ENCODE data around the gene ABCC3. TPM values are rescaled to one million over a fixed set of nuclear protein-coding genes. Genes with fewer than 3 reads are reported as not detected.
"Not testable (repeated sequence)": the region's sequence is repeated elsewhere in the genome, so short reads cannot be mapped to it uniquely, and the experiment has no call there.

ABCC3 gene
- total and polyA plus RNA-seq, 4 donors: 10.3 to 46.4 (median 32.0) TPM

DNA sequence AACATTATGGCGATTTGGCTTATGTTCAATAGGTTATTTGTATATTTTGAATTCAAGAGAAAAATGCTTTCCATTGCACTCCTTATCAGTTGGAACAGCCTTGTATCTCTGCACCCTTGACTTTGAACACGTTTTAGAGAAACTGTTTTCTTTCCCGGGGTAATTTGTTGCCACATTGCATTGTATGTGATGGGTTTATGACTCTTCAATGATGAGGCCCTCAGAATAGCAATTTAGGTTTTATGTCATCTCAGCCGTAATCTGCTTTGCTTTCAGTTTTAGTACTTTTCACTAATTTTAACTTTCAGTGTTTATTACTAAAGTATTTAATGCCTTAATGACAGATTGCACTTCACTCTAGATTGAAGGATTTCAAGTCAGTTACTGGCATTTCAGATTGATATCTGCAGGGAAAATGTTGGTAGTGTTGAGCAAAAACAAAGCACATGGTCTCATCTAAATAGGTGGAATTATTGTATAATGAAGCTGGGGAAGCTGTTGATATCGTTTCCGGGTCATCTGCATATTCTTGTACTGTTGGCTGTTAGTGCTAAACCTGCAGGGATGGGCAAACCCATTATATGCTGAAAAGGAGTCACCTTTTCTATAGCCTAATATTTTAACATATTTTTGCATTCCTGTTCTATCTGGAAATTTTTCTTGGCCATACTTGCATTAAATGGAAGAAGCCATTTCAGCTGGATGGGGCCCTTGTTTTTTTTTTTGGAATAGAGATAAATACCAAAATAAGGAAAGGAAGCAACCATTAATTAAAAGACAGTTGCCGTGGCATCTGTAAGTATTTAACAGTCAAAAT, 86.7 kb downstream of the ABCC3 start:
- no peaks in the 10 kb centered on the region for H3K9me3 ChIP-seq (ENCODE audit: control insufficient read depth in 4 of 4, insufficient read depth in 3 of 4, low read length in 3 of 4)
- H3K4me1 ChIP-seq (ENCODE audit: control insufficient read depth in 5 of 5, insufficient read depth in 5 of 5, low read length in 5 of 5): peaks cover 0 to 24% (median 19%) of the 10 kb centered on the region in 5 donors
- peak overlapping the region; percentile 28 for H3K4me3 ChIP-seq
- TF ChIP-seq CTCF (IDR thresholded peaks at IDR 0.05; ENCODE audit: control extremely low read depth, extremely low read depth): no peak
- no peak overlapping the region for H3K27ac ChIP-seq (ENCODE audit: low read depth in 1 of 2, low read length in 1 of 2)
- peak overlapping the region; percentile 73 to 92 for H3K9ac ChIP-seq (ENCODE audit: insufficient read depth in 1 of 2, low read length in 2 of 2)
- 7 to 8% methylated on average over 7 of the region's 7 CpGs for WGBS, 2 donors
- ATAC-seq (ENCODE audit: insufficient read depth, low FRiP score): no peak
- H3K36me3 ChIP-seq (ENCODE audit: control insufficient read depth in 4 of 4, insufficient read depth in 4 of 4, low read length in 4 of 4): peaks cover 0 to 3% (median 0%) of the 10 kb centered on the region in 4 donors
- H3K27me3 ChIP-seq (ENCODE audit: control insufficient read depth in 3 of 3, insufficient read depth in 3 of 3, low read length in 2 of 3): no peaks in the 10 kb centered on the region
- DNase-seq: peak in 2 of 3 donors; percentile 22 to 27

- DNase-seq: no peak
- Histone ChIP-seq H3K4me3 (no peak overlapping the region), H3K27me3 (ENCODE audit: control insufficient read depth in 3 of 3, insufficient read depth in 3 of 3, low read length in 2 of 3) (no peaks in the 10 kb centered on the region), H3K4me1 (ENCODE audit: control insufficient read depth in 5 of 5, insufficient read depth in 5 of 5, low read length in 5 of 5) (peaks cover 0 to 34% (median 19%) of the 10 kb centered on the region in 5 donors), H3K9ac (ENCODE audit: insufficient read depth in 1 of 2, low read length in 2 of 2) (no peak overlapping the region), H3K27ac (ENCODE audit: low read depth in 1 of 2, low read length in 1 of 2) (no peak overlapping the region), H3K9me3 (ENCODE audit: control insufficient read depth in 4 of 4, insufficient read depth in 3 of 4, low read length in 3 of 4) (no peaks in the 10 kb centered on the region), H3K36me3 (ENCODE audit: control insufficient read depth in 4 of 4, insufficient read depth in 4 of 4, low read length in 4 of 4) (peaks cover 0 to 3% (median 0%) of the 10 kb centered on the region in 4 donors)
- 43 to 56% methylated on average over 3 of the region's 3 CpGs for WGBS, 2 donors
- no peak for ATAC-seq (ENCODE audit: insufficient read depth, low FRiP score)
- TF ChIP-seq CTCF (IDR thresholded peaks at IDR 0.05; ENCODE audit: control extremely low read depth, extremely low read depth): no peak
Observed at GRCh38 chr17:50722746-50723145, 88.1 kb downstream of the ABCC3 start.

GRCh38 chr17:50724622-50725021, 89.9 kb downstream of the ABCC3 start:
- H3K9me3 ChIP-seq (ENCODE audit: control insufficient read depth in 4 of 4, insufficient read depth in 3 of 4, low read length in 3 of 4); H3K27me3 ChIP-seq (ENCODE audit: control insufficient read depth in 3 of 3, insufficient read depth in 3 of 3, low read length in 2 of 3): not testable (repeated sequence)

DNA sequence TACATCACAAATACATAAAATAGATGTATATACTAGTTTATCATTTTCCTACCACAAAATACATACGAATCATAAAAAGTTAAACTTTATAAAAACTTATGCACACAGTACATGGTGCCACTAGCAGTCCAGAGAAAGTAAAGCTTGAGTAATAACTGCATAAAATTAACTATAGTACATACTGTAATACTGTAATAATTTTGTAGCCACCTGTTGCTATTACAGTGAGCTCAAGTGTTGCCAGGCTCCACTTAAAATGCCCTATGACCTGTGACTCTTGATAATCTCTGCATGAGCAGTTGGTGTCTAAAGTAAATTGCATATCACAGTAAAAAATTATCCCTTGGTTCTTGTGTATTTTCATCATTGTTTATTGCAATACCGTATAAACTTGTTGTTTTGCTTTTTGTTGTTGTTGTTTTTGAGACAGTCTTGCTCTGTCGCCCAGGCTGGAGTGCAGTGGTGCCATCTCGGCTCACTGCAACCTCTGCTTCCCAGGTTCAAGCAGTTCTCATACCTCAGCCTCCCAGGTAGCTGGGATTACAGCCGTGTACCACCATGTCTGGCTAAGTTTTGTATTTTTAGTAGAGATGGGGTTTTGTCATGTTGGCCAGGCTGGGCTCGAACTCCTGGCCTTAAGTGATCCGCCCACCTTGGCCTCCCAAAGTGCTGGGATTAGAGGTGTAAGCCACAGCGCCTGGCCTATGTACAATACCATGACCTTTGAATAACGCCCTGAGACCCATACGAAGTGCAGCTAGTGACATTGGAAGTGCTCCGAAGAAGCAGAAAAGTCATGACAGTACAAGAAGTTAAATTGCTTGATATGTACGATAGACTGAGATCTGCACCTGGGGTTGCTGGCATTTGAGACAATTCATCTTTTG, 91.3 kb downstream of the ABCC3 start:
- no peaks in the 10 kb centered on the region for H3K27me3 ChIP-seq (ENCODE audit: control insufficient read depth in 3 of 3, insufficient read depth in 3 of 3, low read length in 2 of 3)
- no peak overlapping the region for H3K4me3 ChIP-seq
- no peaks in the 10 kb centered on the region for H3K9me3 ChIP-seq (ENCODE audit: control insufficient read depth in 4 of 4, insufficient read depth in 3 of 4, low read length in 3 of 4)
- ATAC-seq (ENCODE audit: insufficient read depth, low FRiP score) (no peak), DNase-seq (no peak)
- no peak overlapping the region for H3K9ac ChIP-seq (ENCODE audit: insufficient read depth in 1 of 2, low read length in 2 of 2)
- WGBS, 2 donors: 83 to 88% methylated on average over 12 of the region's 12 CpGs
- no peak overlapping the region for H3K27ac ChIP-seq (ENCODE audit: low read depth in 1 of 2, low read length in 1 of 2)
- peaks cover 0 to 44% (median 16%) of the 10 kb centered on the region in 5 donors for H3K4me1 ChIP-seq (ENCODE audit: control insufficient read depth in 5 of 5, insufficient read depth in 5 of 5, low read length in 5 of 5)
- H3K36me3 ChIP-seq (ENCODE audit: control insufficient read depth in 4 of 4, insufficient read depth in 4 of 4, low read length in 4 of 4): peaks cover 0 to 3% (median 0%) of the 10 kb centered on the region in 4 donors
- no peak for TF ChIP-seq CTCF (IDR thresholded peaks at IDR 0.05; ENCODE audit: control extremely low read depth, extremely low read depth)

More at GRCh38 chr17:50724622-50725021, 89.9 kb downstream of the ABCC3 start:
- not testable (repeated sequence) for H3K27ac ChIP-seq (ENCODE audit: low read depth in 1 of 2, low read length in 1 of 2); ATAC-seq (ENCODE audit: insufficient read depth, low FRiP score); H3K36me3 ChIP-seq (ENCODE audit: control insufficient read depth in 4 of 4, insufficient read depth in 4 of 4, low read length in 4 of 4); DNase-seq; H3K9ac ChIP-seq (ENCODE audit: insufficient read depth in 1 of 2, low read length in 2 of 2); H3K4me3 ChIP-seq
- 90 to 98% methylated on average over 6 of the region's 6 CpGs for WGBS, 2 donors
- H3K4me1 ChIP-seq (ENCODE audit: control insufficient read depth in 5 of 5, insufficient read depth in 5 of 5, low read length in 5 of 5): peaks cover 0 to 40% (median 17%) of the 10 kb centered on the region in 5 donors

Measured in lung (tissue), 12 donors.